Measurements from ENCODE around the gene SRSF7.
A peak's percentile ranks its signal among the peaks of the same experiment; 100 is the strongest.
"Not testable (repeated sequence)": the region's sequence is repeated elsewhere in the genome, so short reads cannot be mapped to it uniquely, and the experiment has no call there.

The SRSF7 gene

DNA sequence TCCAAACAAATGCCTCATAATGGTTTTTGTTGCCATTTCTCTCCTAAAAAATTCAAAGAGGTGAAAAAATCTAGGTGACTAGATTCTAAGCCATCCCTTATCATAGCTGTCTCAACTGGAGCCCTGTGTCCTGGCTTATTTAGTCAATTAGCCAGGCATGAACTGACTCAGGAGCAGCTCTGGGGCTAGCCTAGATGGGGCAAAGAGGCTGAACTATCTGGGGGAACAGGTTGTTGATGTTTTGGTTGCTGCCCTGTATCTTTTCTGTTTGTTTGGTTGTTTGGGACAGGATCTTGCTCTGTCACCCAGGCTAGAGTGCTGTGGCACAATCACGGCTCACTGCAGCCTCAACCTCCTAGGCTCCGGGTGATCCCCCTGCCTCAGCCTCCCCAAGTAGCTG lies 41.6 kb upstream of the SRSF7 start:
- H3K4me3 ChIP-seq (ENCODE audit: low read depth, low read length): no peak overlapping the region
- no peak for DNase-seq (ENCODE audit: low read depth)
- TF ChIP-seq MYC (IDR thresholded peaks at IDR 0.05; ENCODE audit: low read depth, low read length) (no peak), MAX (IDR thresholded peaks at IDR 0.05; ENCODE audit: low read depth, low read length) (no peak), POLR2A (IDR thresholded peaks at IDR 0.05; ENCODE audit: extremely low read depth, insufficient read length) (no peak)
- TF ChIP-seq, protein P1, sequence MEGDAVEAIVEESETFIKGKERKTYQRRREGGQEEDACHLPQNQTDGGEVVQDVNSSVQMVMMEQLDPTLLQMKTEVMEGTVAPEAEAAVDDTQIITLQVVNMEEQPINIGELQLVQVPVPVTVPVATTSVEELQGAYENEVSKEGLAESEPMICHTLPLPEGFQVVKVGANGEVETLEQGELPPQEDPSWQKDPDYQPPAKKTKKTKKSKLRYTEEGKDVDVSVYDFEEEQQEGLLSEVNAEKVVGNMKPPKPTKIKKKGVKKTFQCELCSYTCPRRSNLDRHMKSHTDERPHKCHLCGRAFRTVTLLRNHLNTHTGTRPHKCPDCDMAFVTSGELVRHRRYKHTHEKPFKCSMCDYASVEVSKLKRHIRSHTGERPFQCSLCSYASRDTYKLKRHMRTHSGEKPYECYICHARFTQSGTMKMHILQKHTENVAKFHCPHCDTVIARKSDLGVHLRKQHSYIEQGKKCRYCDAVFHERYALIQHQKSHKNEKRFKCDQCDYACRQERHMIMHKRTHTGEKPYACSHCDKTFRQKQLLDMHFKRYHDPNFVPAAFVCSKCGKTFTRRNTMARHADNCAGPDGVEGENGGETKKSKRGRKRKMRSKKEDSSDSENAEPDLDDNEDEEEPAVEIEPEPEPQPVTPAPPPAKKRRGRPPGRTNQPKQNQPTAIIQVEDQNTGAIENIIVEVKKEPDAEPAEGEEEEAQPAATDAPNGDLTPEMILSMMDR (IDR thresholded peaks at IDR 0.05; ENCODE audit: low read depth, low read length): no peak

DNA sequence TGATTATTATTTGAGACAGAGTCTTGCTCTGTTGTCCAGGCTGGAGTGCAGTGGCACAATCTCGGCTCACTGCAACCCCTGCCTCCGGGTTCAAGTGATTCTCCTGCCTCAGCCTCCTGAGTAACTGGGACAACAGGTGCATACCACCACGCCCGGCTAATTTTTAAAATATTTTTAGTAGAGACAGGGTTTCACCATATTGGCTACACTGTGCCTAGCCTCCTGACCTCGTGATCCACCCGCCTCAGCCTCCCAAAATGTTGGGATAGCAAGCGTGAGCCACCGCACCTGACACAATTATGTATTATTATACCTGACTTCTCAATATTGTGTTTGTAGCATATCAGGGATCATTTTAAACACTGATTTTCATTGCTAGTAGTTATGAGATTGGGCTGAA lies 41.2 kb upstream of the SRSF7 start:
- DNase-seq (ENCODE audit: low read depth); H3K4me3 ChIP-seq (ENCODE audit: low read depth, low read length): not testable (repeated sequence)

GRCh38 chr2:38791744-38792143 lies 40.6 kb upstream of the SRSF7 start:
- H3K4me3 ChIP-seq (ENCODE audit: low read depth, low read length): no peak overlapping the region
- TF ChIP-seq POLR2A (IDR thresholded peaks at IDR 0.05; ENCODE audit: extremely low read depth, insufficient read length) (no peak), MAX (IDR thresholded peaks at IDR 0.05; ENCODE audit: low read depth, low read length) (no peak), MYC (IDR thresholded peaks at IDR 0.05; ENCODE audit: low read depth, low read length) (no peak)
- TF ChIP-seq, protein P1 (IDR thresholded peaks at IDR 0.05; ENCODE audit: low read depth, low read length): no peak
- DNase-seq (ENCODE audit: low read depth): peak; percentile 63

- DNase-seq (ENCODE audit: low read depth): no peak
- no peak overlapping the region for H3K4me3 ChIP-seq (ENCODE audit: low read depth, low read length)
- TF ChIP-seq POLR2A (IDR thresholded peaks at IDR 0.05; ENCODE audit: extremely low read depth, insufficient read length): no peak
- TF ChIP-seq MAX (IDR thresholded peaks at IDR 0.05; ENCODE audit: low read depth, low read length): no peak
- TF ChIP-seq, protein P1 (IDR thresholded peaks at IDR 0.05; ENCODE audit: low read depth, low read length): no peak
- no peak for TF ChIP-seq MYC (IDR thresholded peaks at IDR 0.05; ENCODE audit: low read depth, low read length)
Measured at GRCh38 chr2:38789691-38790090, 38.5 kb upstream of the SRSF7 start.

DNA sequence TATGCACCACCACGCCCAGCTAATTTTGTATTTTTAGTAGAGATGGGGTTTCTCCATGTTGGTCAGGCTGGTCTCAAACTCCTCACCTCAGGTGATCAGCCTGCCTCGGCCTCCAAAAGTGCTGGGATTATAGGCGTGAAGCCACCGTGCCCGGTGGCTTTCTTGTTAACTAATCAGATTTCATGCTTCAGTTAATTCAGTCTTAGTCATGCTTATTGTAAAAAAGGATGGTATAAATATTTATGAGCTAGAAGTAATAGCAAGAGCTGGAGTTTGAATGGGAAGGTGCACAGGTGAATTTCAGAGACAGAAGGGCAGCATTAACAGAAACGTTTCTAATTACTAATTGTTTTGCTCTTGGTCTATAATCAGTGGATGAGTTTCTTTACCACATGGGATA lies 37.1 kb upstream of the SRSF7 start:
- TF ChIP-seq, protein P1 (IDR thresholded peaks at IDR 0.05; ENCODE audit: low read depth, low read length): no peak
- TF ChIP-seq MAX (IDR thresholded peaks at IDR 0.05; ENCODE audit: low read depth, low read length) (no peak), MYC (IDR thresholded peaks at IDR 0.05; ENCODE audit: low read depth, low read length) (no peak), POLR2A (IDR thresholded peaks at IDR 0.05; ENCODE audit: extremely low read depth, insufficient read length) (no peak)
- no peak overlapping the region for H3K4me3 ChIP-seq (ENCODE audit: low read depth, low read length)
- no peak for DNase-seq (ENCODE audit: low read depth)

GRCh38 chr2:38783586-38783985 lies 32.4 kb upstream of the SRSF7 start:
- TF ChIP-seq, protein P1 (IDR thresholded peaks at IDR 0.05; ENCODE audit: low read depth, low read length): no peak
- no peak for TF ChIP-seq POLR2A (IDR thresholded peaks at IDR 0.05; ENCODE audit: extremely low read depth, insufficient read length)
- no peak for TF ChIP-seq MYC (IDR thresholded peaks at IDR 0.05; ENCODE audit: low read depth, low read length)
- TF ChIP-seq MAX (IDR thresholded peaks at IDR 0.05; ENCODE audit: low read depth, low read length): no peak
- no peak for DNase-seq (ENCODE audit: low read depth)
- H3K4me3 ChIP-seq (ENCODE audit: low read depth, low read length): no peak overlapping the region
